Measurements from ENCODE around the gene OR6C75.
"Not testable (repeated sequence)": the region's sequence is repeated elsewhere in the genome, so short reads cannot be mapped to it uniquely, and the experiment has no call there.

Gene OR6C75

GRCh38 chr12:55412138-55412537, 49.4 kb downstream of the OR6C75 start:
- not testable (repeated sequence) for H3K4me3 Mint-ChIP-seq; DNase-seq (ENCODE audit: low spot score in 2 of 2); H3K9me3 Mint-ChIP-seq; H3K27ac Mint-ChIP-seq; H3K27me3 Mint-ChIP-seq; H3K36me3 Mint-ChIP-seq; ATAC-seq (ENCODE audit: low read depth); H3K4me1 Mint-ChIP-seq

GRCh38 chr12:55413498-55414388, 51.0 kb downstream of the OR6C75 start:
- not testable (repeated sequence) for H3K27me3 Mint-ChIP-seq; H3K27ac Mint-ChIP-seq; H3K9me3 Mint-ChIP-seq; DNase-seq (ENCODE audit: low spot score in 2 of 2); H3K4me3 Mint-ChIP-seq; ATAC-seq (ENCODE audit: low read depth); H3K4me1 Mint-ChIP-seq; H3K36me3 Mint-ChIP-seq

- not testable (repeated sequence) for DNase-seq (ENCODE audit: low spot score in 2 of 2); H3K36me3 Mint-ChIP-seq; H3K27me3 Mint-ChIP-seq; H3K4me3 Mint-ChIP-seq; H3K27ac Mint-ChIP-seq; ATAC-seq (ENCODE audit: low read depth); H3K9me3 Mint-ChIP-seq; H3K4me1 Mint-ChIP-seq
These were observed 51.6 kb downstream of the OR6C75 start for GRCh38 chr12:55414396-55414823.

GRCh38 chr12:55414889-55415288, 52.1 kb downstream of the OR6C75 start:
- H3K4me3 Mint-ChIP-seq, result peak overlapping the region; percentile 46
- not testable (repeated sequence) for H3K27me3 Mint-ChIP-seq; H3K9me3 Mint-ChIP-seq; DNase-seq (ENCODE audit: low spot score in 2 of 2); H3K36me3 Mint-ChIP-seq; H3K4me1 Mint-ChIP-seq; H3K27ac Mint-ChIP-seq
- peak; percentile 87 for ATAC-seq (ENCODE audit: low read depth)

- H3K27ac Mint-ChIP-seq, result no peak overlapping the region
- H3K27me3 Mint-ChIP-seq, result peaks cover 7% of the 10 kb centered on the region
- H3K36me3 Mint-ChIP-seq, result no peaks in the 10 kb centered on the region
- H3K4me3 Mint-ChIP-seq, result no peak overlapping the region
- no peak for ATAC-seq (ENCODE audit: low read depth)
- no peaks in the 10 kb centered on the region for H3K9me3 Mint-ChIP-seq
- peaks cover 3% of the 10 kb centered on the region for H3K4me1 Mint-ChIP-seq
- no peak for DNase-seq (ENCODE audit: low spot score in 2 of 2)
These were observed 54.2 kb downstream of the OR6C75 start for GRCh38 chr12:55416961-55417360.
